Uterus (tissue), 4 donors: ENCODE measurements around the gene SIAE. TPM values are rescaled to one million over a fixed set of nuclear protein-coding genes. Genes with fewer than 3 reads are reported as not detected.

Experiments used
- DNase-seq, 2 donors: peaks; one replicate each; pipeline ENCODE4 v3.0.0-alpha.2; 2019 to 2020
- H3K27ac ChIP-seq, 2 donors: fragments of 200-600 bp; sonication (generic); 1 replicate in 1 of 2; 2 replicates in 1 of 2; pipeline ENCODE4 v1.5.1; 2016 to 2018
- H3K27me3 ChIP-seq, 2 donors: fragments of 200-600 bp; sonication (generic); one replicate each; pipeline ENCODE4 v1.5.1; 2018 to 2019; ENCODE audit warnings: control low read depth in 1 of 2
- H3K36me3 ChIP-seq, 2 donors: fragments of 200-600 bp; sonication (generic); one replicate each; pipeline ENCODE4 v1.5.1; 2019; ENCODE audit warnings: control low read depth in 1 of 2
- H3K4me1 ChIP-seq, 2 donors: fragments of 200-600 bp; sonication (generic); one replicate each; pipeline ENCODE4 v1.5.1; 2018 to 2019; ENCODE audit warnings: control low read depth in 1 of 2
- H3K4me3 ChIP-seq, 2 donors: fragments of 200-600 bp; sonication (generic); 1 replicate in 1 of 2; 2 replicates in 1 of 2; pipeline ENCODE4 v1.5.1; 2018 to 2019; ENCODE audit warnings: mild to moderate bottlenecking in 1 of 2
- H3K9me3 ChIP-seq, 2 donors: fragments of 200-600 bp; sonication (generic); one replicate each; pipeline ENCODE4 v1.5.1; 2019; ENCODE audit warnings: control low read depth in 1 of 2
- POLR2A ChIP-seq, 2 donors: fragments of 450-650 bp; IDR thresholded peaks; one replicate each; pipeline ENCODE4 v1.6.1; 2016; ENCODE audit warnings: antibody characterized with exemption in 2 of 2, mild to moderate bottlenecking in 1 of 2, moderate library complexity in 1 of 2
- intact Hi-C: fragments of 100-400 bp; cut with DNase I; formaldehyde crosslinking; loops from one replicate; pipeline ENCODE4 v1.15.1; 2023; ENCODE audit warnings: low total_unique reads
- total RNA-seq, 4 donors: library from RNA; depleted of rRNA in 3 of 4; stranded (reverse); fragments of >200 nt in 3 of 4; gene quantifications; one replicate each; pipeline versions ENCODE4 v1.1.0 to v1.2.4, GENCODE V29; 2014 to 2023
- TF ChIP-seq, protein P1 (sequence below), 4 experiments: fragments of 200-600 bp in 2 of 4; fragments of 450-650 bp in 2 of 4; sonication (generic) in 2 of 4; IDR thresholded peaks; one replicate each; pipeline ENCODE4 v1.5.1; 2016 to 2019; ENCODE audit warnings: antibody characterized with exemption in 4 of 4, mild to moderate bottlenecking in 2 of 4, moderate library complexity in 1 of 4
- donor health status: DM: yes; HTN: yes; CAD: no.

Gene SIAE
- total RNA-seq, 4 donors from 2014 or later: 0.77 to 7.5 (median 5.3) TPM

DNA sequence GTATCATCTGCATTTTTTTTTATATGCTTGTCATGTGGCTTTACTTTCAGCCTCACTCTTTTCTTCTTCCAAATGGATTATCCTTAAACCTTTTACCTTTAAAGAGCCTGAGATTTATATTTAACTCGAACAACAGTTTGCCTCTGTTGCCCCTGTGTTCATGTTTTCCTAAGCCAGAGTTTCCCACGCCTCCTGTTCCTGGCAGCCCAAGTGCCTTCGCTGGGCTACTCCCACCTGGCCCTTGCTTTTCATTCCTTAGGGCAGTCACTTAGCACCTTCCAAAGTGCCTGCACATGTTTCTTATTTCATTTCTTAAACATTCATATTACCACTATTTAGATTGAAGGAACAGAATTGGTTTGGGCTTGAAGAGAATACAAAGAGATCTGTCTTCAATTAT, 37.6 kb downstream of the SIAE start:
- Histone ChIP-seq H3K4me3 (no peak overlapping the region), H3K9me3 (no peaks in the 10 kb centered on the region), H3K4me1 (no peaks in the 10 kb centered on the region), H3K27me3 (no peaks in the 10 kb centered on the region), H3K27ac (no peak overlapping the region), H3K36me3 (no peaks in the 10 kb centered on the region)
- TF ChIP-seq, protein P1, sequence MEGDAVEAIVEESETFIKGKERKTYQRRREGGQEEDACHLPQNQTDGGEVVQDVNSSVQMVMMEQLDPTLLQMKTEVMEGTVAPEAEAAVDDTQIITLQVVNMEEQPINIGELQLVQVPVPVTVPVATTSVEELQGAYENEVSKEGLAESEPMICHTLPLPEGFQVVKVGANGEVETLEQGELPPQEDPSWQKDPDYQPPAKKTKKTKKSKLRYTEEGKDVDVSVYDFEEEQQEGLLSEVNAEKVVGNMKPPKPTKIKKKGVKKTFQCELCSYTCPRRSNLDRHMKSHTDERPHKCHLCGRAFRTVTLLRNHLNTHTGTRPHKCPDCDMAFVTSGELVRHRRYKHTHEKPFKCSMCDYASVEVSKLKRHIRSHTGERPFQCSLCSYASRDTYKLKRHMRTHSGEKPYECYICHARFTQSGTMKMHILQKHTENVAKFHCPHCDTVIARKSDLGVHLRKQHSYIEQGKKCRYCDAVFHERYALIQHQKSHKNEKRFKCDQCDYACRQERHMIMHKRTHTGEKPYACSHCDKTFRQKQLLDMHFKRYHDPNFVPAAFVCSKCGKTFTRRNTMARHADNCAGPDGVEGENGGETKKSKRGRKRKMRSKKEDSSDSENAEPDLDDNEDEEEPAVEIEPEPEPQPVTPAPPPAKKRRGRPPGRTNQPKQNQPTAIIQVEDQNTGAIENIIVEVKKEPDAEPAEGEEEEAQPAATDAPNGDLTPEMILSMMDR (IDR thresholded peaks at IDR 0.05): no peak
- TF ChIP-seq POLR2A (IDR thresholded peaks at IDR 0.05): no peak
- intact Hi-C loops: no loop called here
- no peak for DNase-seq

DNA sequence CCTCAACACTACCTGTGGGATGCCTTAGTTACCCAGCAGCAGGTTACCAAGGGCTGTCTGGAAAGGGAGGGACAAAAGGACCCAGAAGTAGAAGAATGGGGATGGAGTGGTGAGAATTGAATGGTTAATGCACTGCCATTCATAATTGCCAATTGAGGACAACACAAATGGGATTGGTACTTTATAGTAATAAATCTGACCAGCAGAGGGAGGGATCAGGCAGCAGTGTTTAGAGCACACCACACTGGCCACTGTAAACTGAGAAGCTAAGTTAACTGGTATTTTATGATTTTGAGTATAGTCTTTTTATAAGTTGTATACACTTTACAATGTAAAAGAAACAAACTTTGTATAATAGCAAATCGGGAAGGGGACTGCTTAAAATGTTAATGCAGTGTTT, 40.2 kb downstream of the SIAE start:
- H3K36me3 ChIP-seq: no peaks in the 10 kb centered on the region
- TF ChIP-seq, protein P1 (IDR thresholded peaks at IDR 0.05): no peak
- TF ChIP-seq POLR2A (IDR thresholded peaks at IDR 0.05): no peak
- no peak overlapping the region for H3K4me3 ChIP-seq
- no peaks in the 10 kb centered on the region for H3K4me1 ChIP-seq
- no peaks in the 10 kb centered on the region for H3K27me3 ChIP-seq
- H3K9me3 ChIP-seq: no peaks in the 10 kb centered on the region
- DNase-seq: no peak
- intact Hi-C loops: no loop called here
- no peak overlapping the region for H3K27ac ChIP-seq

DNA sequence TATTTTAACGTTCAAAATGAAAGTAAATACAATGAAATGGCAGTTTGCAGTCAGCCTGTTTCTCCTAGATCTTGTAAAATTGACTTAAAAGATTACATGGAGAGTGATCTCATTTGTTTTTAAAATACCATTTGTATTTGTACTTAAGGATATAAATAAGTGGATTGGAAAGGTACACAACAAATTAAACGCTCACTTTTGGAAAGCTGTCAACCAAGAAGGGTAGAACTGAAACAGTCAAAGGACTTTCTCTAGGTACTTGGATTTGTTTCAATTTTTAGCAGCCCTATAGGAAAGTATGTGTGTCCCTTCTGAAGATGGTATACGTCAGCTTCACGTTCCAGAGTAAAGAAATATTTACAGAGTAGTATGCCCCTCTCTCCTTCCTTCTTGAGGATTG, 43.6 kb downstream of the SIAE start:
- H3K36me3 ChIP-seq: no peaks in the 10 kb centered on the region
- intact Hi-C loops: no loop called here
- H3K4me3 ChIP-seq: no peak overlapping the region
- H3K27ac ChIP-seq: no peak overlapping the region
- no peaks in the 10 kb centered on the region for H3K4me1 ChIP-seq
- TF ChIP-seq POLR2A (IDR thresholded peaks at IDR 0.05): no peak
- TF ChIP-seq, protein P1 (IDR thresholded peaks at IDR 0.05): no peak
- DNase-seq: no peak
- no peaks in the 10 kb centered on the region for H3K9me3 ChIP-seq
- no peaks in the 10 kb centered on the region for H3K27me3 ChIP-seq

DNA sequence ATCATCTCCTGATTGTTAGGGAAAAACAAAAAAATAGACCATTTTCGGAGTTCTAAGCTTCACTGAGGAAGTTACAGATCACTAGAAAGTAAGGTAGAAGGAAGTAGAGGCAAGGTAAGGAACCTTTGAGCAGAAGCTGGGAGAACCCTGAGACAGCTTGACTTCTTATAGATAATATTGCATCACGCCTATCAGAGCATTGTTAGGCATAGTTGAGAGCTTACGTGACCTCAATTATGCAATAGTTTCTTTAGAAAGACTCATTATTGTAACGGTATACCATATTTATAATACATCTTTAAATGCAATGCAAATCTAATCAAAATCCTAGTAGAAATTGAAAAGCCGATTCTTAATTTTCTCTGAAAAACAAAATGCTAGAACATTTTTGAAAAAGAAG, 46.0 kb downstream of the SIAE start:
- Histone ChIP-seq H3K27me3 (no peaks in the 10 kb centered on the region), H3K27ac (no peak overlapping the region), H3K4me1 (no peaks in the 10 kb centered on the region), H3K4me3 (no peak overlapping the region), H3K36me3 (no peaks in the 10 kb centered on the region), H3K9me3 (no peaks in the 10 kb centered on the region)
- no peak for DNase-seq
- intact Hi-C loops: no loop called here
- no peak for TF ChIP-seq POLR2A (IDR thresholded peaks at IDR 0.05)
- TF ChIP-seq, protein P1 (IDR thresholded peaks at IDR 0.05): no peak

DNA sequence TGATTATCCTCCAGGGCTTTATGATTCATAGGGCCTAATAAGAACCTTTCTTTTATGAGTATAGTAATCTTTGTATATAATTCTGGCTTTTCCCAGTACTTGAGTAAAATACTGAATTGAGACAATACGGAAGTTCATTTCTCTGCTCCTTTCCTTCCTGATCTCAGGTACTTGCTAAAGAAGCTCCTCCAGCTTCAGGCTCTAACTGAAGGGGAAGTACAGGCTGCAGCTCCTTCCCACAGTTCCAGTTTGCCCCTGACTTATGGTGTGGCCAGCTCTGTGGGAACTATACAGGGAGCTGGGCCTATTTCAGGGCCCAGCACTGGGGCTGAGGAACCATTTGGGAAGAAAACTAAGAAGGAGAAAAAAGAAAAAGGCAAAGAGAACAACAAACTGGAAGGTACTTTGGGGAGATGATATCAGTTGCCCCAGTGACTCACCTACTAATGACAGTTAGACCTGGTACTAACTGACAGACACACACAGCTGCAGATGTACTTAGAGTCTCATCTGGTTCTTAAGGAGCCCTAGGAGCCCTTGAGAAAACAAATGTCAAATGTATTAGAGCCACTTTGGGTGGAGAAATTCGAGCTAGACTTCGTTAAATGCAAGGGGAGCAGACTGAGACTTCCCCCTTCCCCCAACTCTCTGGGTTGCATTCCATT, 47.9 kb downstream of the SIAE start:
- Histone ChIP-seq H3K27me3 (no peaks in the 10 kb centered on the region), H3K27ac (no peak overlapping the region), H3K4me3 (no peak overlapping the region), H3K9me3 (no peaks in the 10 kb centered on the region), H3K4me1 (no peaks in the 10 kb centered on the region), H3K36me3 (no peaks in the 10 kb centered on the region)
- no peak for TF ChIP-seq POLR2A (IDR thresholded peaks at IDR 0.05)
- TF ChIP-seq, protein P1 (IDR thresholded peaks at IDR 0.05): no peak
- intact Hi-C loops: no loop called here
- DNase-seq: no peak
